HG03039 (cell line): Measurements from ENCODE around the gene HSD11B1.
A peak's percentile ranks its signal among the peaks of the same experiment; 100 is the strongest.

Source experiments
- ATAC-seq: cut with Tn5 transposase; IDR thresholded peaks from one replicate; pipeline ENCODE4 v1.9.1; 2021; ENCODE audit warnings: mild to moderate bottlenecking, moderate library complexity; ENCODE audit not compliant: unreplicated experiment

The HSD11B1 gene

GRCh38 chr1:209723756-209724693, 19.4 kb downstream of the HSD11B1 start:
- peak; percentile 72 for ATAC-seq

GRCh38 chr1:209727286-209727685, 22.6 kb downstream of the HSD11B1 start:
- ATAC-seq = no peak

GRCh38 chr1:209727785-209728184, 23.1 kb downstream of the HSD11B1 start:
- ATAC-seq = no peak

- no peak for ATAC-seq
Measured at GRCh38 chr1:209728466-209728865, 23.8 kb downstream of the HSD11B1 start.

- ATAC-seq = no peak
Measured at GRCh38 chr1:209729436-209729835, 24.8 kb downstream of the HSD11B1 start.

GRCh38 chr1:209732725-209733124, 28.1 kb downstream of the HSD11B1 start:
- ATAC-seq = no peak

- no peak for ATAC-seq
Measured at GRCh38 chr1:209733409-209734192, 29.0 kb downstream of the HSD11B1 start.

GRCh38 chr1:209736490-209737117, 32.0 kb downstream of the HSD11B1 start:
- ATAC-seq = no peak

- no peak for ATAC-seq
Measured at GRCh38 chr1:209737118-209737505, 32.5 kb downstream of the HSD11B1 start.

- no peak for ATAC-seq
Measured at GRCh38 chr1:209738270-209738669, 33.6 kb downstream of the HSD11B1 start.

- ATAC-seq = no peak
Measured at GRCh38 chr1:209741193-209741592, 36.5 kb downstream of the HSD11B1 start.

GRCh38 chr1:209741889-209742288, 37.2 kb downstream of the HSD11B1 start:
- ATAC-seq = no peak

GRCh38 chr1:209742409-209743144, 37.9 kb downstream of the HSD11B1 start:
- no peak for ATAC-seq

GRCh38 chr1:209743145-209743482, 38.5 kb downstream of the HSD11B1 start:
- ATAC-seq = no peak

- ATAC-seq = no peak
Measured at GRCh38 chr1:209746451-209747165, 42.0 kb downstream of the HSD11B1 start.

GRCh38 chr1:209747580-209748262, 43.1 kb downstream of the HSD11B1 start:
- ATAC-seq = peak; percentile 71

- ATAC-seq = no peak
Measured at GRCh38 chr1:209748620-209749019, 44.0 kb downstream of the HSD11B1 start.

GRCh38 chr1:209749205-209749604, 44.6 kb downstream of the HSD11B1 start:
- ATAC-seq = no peak

GRCh38 chr1:209749670-209750323, 45.2 kb downstream of the HSD11B1 start:
- no peak for ATAC-seq
